ENCODE measurements around the gene SHROOM3. TPM values are rescaled to one million over a fixed set of nuclear protein-coding genes. Genes with fewer than 3 reads are reported as not detected.

The SHROOM3 gene
- total RNA-seq, 6 experiments from 2014 or later = 15.2 to 35.8 (median 29.9) TPM

GRCh38 chr4:76540486-76540885 is 105.5 kb downstream of the SHROOM3 start:
- WGBS (ENCODE audit: insufficient coverage, low coverage, low lambda C conversion rate, missing lambda C conversion rate) = 89% methylated on average over 2 of the region's 2 CpGs
- Histone ChIP-seq H3K4me1 (peaks cover 0 to 14% (median 6%) of the 10 kb centered on the region in 4 donors), H3K27me3 (no peaks in the 10 kb centered on the region), H3K36me3 (no peaks in the 10 kb centered on the region), H3K27ac (no peak overlapping the region), H3K4me3 (no peak overlapping the region), H3K9me3 (no peaks in the 10 kb centered on the region)
- intact Hi-C loops (cut with DNase I) = no loop called here
- no peak for ATAC-seq
- no peak for DNase-seq
- TF ChIP-seq CTCF (IDR thresholded peaks at IDR 0.05) (no peak), POLR2A (IDR thresholded peaks at IDR 0.05) (no peak)

GRCh38 chr4:76543378-76543777 is 108.3 kb downstream of the SHROOM3 start:
- no peak for ATAC-seq
- Histone ChIP-seq H3K4me3 (no peak overlapping the region), H3K36me3 (no peaks in the 10 kb centered on the region), H3K27ac (no peak overlapping the region), H3K9me3 (no peaks in the 10 kb centered on the region), H3K4me1 (peaks cover 0 to 7% (median 2%) of the 10 kb centered on the region in 4 donors), H3K27me3 (no peaks in the 10 kb centered on the region)
- 80% methylated on average over 5 of the region's 5 CpGs for WGBS (ENCODE audit: insufficient coverage, low coverage, low lambda C conversion rate, missing lambda C conversion rate)
- DNase-seq = no peak
- TF ChIP-seq POLR2A (IDR thresholded peaks at IDR 0.05) = no peak
- no peak for TF ChIP-seq CTCF (IDR thresholded peaks at IDR 0.05)
- intact Hi-C loops (cut with DNase I) = no loop called here

GRCh38 chr4:76544725-76545124 is 109.7 kb downstream of the SHROOM3 start:
- peaks cover 0 to 7% (median 3%) of the 10 kb centered on the region in 4 donors for H3K4me1 ChIP-seq
- ATAC-seq (no peak), DNase-seq (no peak)
- H3K27ac ChIP-seq = no peak overlapping the region
- TF ChIP-seq POLR2A (IDR thresholded peaks at IDR 0.05) = no peak
- TF ChIP-seq CTCF (IDR thresholded peaks at IDR 0.05) = no peak
- H3K36me3 ChIP-seq = no peaks in the 10 kb centered on the region
- no peak overlapping the region for H3K4me3 ChIP-seq
- WGBS (ENCODE audit: insufficient coverage, low coverage, low lambda C conversion rate, missing lambda C conversion rate) = 91% methylated on average over 2 of the region's 2 CpGs
- no peaks in the 10 kb centered on the region for H3K9me3 ChIP-seq
- H3K27me3 ChIP-seq = no peaks in the 10 kb centered on the region
- intact Hi-C loops (cut with DNase I) = no loop called here

GRCh38 chr4:76545226-76545884 is 110.3 kb downstream of the SHROOM3 start:
- Histone ChIP-seq H3K4me1 (peaks cover 0 to 12% (median 4%) of the 10 kb centered on the region in 4 donors), H3K27ac (no peak overlapping the region), H3K9me3 (no peaks in the 10 kb centered on the region), H3K4me3 (no peak overlapping the region), H3K27me3 (no peaks in the 10 kb centered on the region), H3K36me3 (no peaks in the 10 kb centered on the region)
- ATAC-seq (no peak), DNase-seq (no peak)
- intact Hi-C loops (cut with DNase I) = no loop called here
- 72% methylated on average over 5 of the region's 6 CpGs for WGBS (ENCODE audit: insufficient coverage, low coverage, low lambda C conversion rate, missing lambda C conversion rate)
- no peak for TF ChIP-seq CTCF (IDR thresholded peaks at IDR 0.05)
- TF ChIP-seq POLR2A (IDR thresholded peaks at IDR 0.05) = no peak
